ENCODE data around the gene RHOV. TPM values are rescaled to one million over a fixed set of nuclear protein-coding genes. Genes with fewer than 3 reads are reported as not detected.

RHOV gene
- total RNA-seq, 1 experiment from 2014 or later = 4.2 TPM

DNA sequence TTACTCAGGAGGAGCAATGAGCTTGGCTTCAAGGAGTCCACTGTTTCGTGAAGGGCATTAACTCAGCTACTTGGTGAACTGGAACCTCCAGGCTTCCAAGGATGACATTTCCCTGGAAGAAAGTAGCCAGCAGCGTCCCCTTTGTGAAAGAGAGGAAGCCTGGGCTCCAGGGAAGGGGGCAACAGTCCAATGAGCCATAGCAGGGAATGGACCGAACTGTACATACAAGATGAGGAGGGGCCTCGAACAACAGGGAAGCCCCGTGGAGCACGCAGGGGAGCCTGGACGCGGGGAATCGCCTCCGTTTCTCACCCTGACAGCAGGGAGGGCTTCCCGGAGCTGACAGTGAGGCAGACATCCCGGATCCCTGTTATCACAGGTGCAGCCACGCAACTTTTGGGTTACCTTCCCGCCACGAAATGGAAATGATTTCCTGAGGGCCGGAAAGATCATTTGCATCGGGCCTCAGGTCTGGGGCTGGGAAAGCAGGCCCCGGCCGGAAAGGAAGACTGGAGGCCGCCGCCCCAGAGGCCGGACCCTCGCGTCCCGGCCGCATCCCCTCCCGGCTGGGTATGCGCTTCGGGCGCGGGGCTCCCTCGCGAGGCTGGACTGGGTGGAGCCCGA, 30.7 kb downstream of the RHOV start:
- H3K36me3 ChIP-seq (ENCODE audit: control insufficient read depth, insufficient read depth, low read length) = peaks cover 2% of the 10 kb centered on the region; the same call in 1 of the 2 replicates
- no peak for ATAC-seq
- CTCF ChIA-PET = no interaction called here
- peak overlapping the region; percentile 17 to 43; a peak in 3 of 4 replicates for H3K4me3 ChIP-seq (ENCODE audit: low read depth in 2 of 2, low read length in 2 of 2)
- peaks cover 5% of the 10 kb centered on the region; the same call in 1 of the 2 replicates for H3K27me3 ChIP-seq (ENCODE audit: control insufficient read depth, insufficient read depth, low read length)
- no TSS peak for BruUV-seq (replicated peaks)
- H3K9me3 ChIP-seq (ENCODE audit: control insufficient read depth, insufficient read depth, low read depth, low read length) = no peaks in the 10 kb centered on the region
- no peak for TF ChIP-seq TCF7L2 (IDR thresholded peaks at IDR 0.05; ENCODE audit: low read depth, low read length)
- TF ChIP-seq, protein P1, sequence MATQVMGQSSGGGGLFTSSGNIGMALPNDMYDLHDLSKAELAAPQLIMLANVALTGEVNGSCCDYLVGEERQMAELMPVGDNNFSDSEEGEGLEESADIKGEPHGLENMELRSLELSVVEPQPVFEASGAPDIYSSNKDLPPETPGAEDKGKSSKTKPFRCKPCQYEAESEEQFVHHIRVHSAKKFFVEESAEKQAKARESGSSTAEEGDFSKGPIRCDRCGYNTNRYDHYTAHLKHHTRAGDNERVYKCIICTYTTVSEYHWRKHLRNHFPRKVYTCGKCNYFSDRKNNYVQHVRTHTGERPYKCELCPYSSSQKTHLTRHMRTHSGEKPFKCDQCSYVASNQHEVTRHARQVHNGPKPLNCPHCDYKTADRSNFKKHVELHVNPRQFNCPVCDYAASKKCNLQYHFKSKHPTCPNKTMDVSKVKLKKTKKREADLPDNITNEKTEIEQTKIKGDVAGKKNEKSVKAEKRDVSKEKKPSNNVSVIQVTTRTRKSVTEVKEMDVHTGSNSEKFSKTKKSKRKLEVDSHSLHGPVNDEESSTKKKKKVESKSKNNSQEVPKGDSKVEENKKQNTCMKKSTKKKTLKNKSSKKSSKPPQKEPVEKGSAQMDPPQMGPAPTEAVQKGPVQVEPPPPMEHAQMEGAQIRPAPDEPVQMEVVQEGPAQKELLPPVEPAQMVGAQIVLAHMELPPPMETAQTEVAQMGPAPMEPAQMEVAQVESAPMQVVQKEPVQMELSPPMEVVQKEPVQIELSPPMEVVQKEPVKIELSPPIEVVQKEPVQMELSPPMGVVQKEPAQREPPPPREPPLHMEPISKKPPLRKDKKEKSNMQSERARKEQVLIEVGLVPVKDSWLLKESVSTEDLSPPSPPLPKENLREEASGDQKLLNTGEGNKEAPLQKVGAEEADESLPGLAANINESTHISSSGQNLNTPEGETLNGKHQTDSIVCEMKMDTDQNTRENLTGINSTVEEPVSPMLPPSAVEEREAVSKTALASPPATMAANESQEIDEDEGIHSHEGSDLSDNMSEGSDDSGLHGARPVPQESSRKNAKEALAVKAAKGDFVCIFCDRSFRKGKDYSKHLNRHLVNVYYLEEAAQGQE (IDR thresholded peaks at IDR 0.05; ENCODE audit: insufficient read depth in 1 of 2, low read depth in 2 of 2, low read length in 1 of 2) = no peak
- no peak overlapping the region for H3K27ac ChIP-seq (ENCODE audit: low read length)
- peaks cover 3% of the 10 kb centered on the region; the same call in 1 of the 2 replicates for H3K4me1 ChIP-seq (ENCODE audit: control insufficient read depth, insufficient read depth, low read length)
- intact Hi-C loops (cut with micrococcal nuclease; ENCODE audit: unreplicated experiment) = no loop called here
- in situ Hi-C loops (cut with HindIII; ENCODE audit: low pct_unique_long_range_greater_than_20kb, low sequenced_read_pairs) = no loop called here
- POLR2A ChIA-PET = no interaction called here
- no peak for DNase-seq (ENCODE audit: low read depth, low spot score)

DNA sequence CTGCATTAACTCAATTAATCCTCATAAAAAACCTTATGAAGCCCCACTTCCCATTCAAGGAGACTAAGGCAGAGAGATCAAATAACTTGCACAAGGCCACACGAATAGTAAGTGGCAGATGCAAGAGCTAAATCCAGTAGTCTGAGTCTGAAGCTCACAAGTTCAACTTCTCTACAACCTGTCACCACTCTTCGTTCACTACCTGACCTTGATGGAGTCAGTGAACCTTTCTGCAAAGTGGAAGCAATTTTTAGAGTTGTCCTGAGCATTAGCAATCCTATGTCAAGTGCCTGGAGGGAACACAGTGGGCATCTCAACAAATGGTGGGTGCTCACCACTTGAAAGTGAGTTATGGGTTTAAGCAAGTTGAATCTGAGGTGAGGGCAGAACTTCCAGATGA, 32.3 kb downstream of the RHOV start:
- Histone ChIP-seq H3K4me1 (ENCODE audit: control insufficient read depth, insufficient read depth, low read length) (peaks cover 3% of the 10 kb centered on the region; the same call in 1 of the 2 replicates), H3K9me3 (ENCODE audit: control insufficient read depth, insufficient read depth, low read depth, low read length) (no peaks in the 10 kb centered on the region), H3K36me3 (ENCODE audit: control insufficient read depth, insufficient read depth, low read length) (peaks cover 2% of the 10 kb centered on the region; the same call in 1 of the 2 replicates), H3K27me3 (ENCODE audit: control insufficient read depth, insufficient read depth, low read length) (peaks cover 5% of the 10 kb centered on the region; the same call in 1 of the 2 replicates), H3K27ac (ENCODE audit: low read length) (no peak overlapping the region), H3K4me3 (ENCODE audit: low read depth in 2 of 2, low read length in 2 of 2) (no peak overlapping the region)
- POLR2A ChIA-PET = no interaction called here
- in situ Hi-C loops (cut with HindIII; ENCODE audit: low pct_unique_long_range_greater_than_20kb, low sequenced_read_pairs) = no loop called here
- no TSS peak for BruUV-seq (replicated peaks)
- intact Hi-C loops (cut with micrococcal nuclease; ENCODE audit: unreplicated experiment) = no loop called here
- CTCF ChIA-PET = no interaction called here
- no peak for TF ChIP-seq POLR2AphosphoS5 (IDR thresholded peaks at IDR 0.05; ENCODE audit: low read depth, low read length)
- TF ChIP-seq, protein P1 (IDR thresholded peaks at IDR 0.05; ENCODE audit: insufficient read depth in 1 of 2, low read depth in 2 of 2, low read length in 1 of 2) = no peak
- no peak for TF ChIP-seq TCF7L2 (IDR thresholded peaks at IDR 0.05; ENCODE audit: low read depth, low read length)
- TF ChIP-seq SIN3A (IDR thresholded peaks at IDR 0.05; ENCODE audit: borderline replicate concordance, insufficient read depth, low read depth, low read length) = no peak
- TF ChIP-seq, protein P2, sequence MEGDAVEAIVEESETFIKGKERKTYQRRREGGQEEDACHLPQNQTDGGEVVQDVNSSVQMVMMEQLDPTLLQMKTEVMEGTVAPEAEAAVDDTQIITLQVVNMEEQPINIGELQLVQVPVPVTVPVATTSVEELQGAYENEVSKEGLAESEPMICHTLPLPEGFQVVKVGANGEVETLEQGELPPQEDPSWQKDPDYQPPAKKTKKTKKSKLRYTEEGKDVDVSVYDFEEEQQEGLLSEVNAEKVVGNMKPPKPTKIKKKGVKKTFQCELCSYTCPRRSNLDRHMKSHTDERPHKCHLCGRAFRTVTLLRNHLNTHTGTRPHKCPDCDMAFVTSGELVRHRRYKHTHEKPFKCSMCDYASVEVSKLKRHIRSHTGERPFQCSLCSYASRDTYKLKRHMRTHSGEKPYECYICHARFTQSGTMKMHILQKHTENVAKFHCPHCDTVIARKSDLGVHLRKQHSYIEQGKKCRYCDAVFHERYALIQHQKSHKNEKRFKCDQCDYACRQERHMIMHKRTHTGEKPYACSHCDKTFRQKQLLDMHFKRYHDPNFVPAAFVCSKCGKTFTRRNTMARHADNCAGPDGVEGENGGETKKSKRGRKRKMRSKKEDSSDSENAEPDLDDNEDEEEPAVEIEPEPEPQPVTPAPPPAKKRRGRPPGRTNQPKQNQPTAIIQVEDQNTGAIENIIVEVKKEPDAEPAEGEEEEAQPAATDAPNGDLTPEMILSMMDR (IDR thresholded peaks at IDR 0.05) = no peak
- DNase-seq (ENCODE audit: low read depth, low spot score) (no peak), ATAC-seq (no peak)
